SK-N-SH (cell line): ENCODE data around the gene DMRTA2. TPM values are rescaled to one million over a fixed set of nuclear protein-coding genes. Genes with fewer than 3 reads are reported as not detected.

Experiments
- RFX5 ChIP-seq: IDR thresholded peaks from 2 replicates; pipeline ENCODE4 v1.6.1; 2012; ENCODE audit warnings: mild to moderate bottlenecking, improper control_type of control experiment, low read length
- TAF1 ChIP-seq: IDR thresholded peaks from 2 replicates; pipeline ENCODE4 v1.6.1; 2012; ENCODE audit warnings: low read depth, mild to moderate bottlenecking, low read length, moderate library complexity, borderline replicate concordance
- polyA plus RNA-seq, 3 experiments: library from polyadenylated mRNA; depleted of rRNA; stranded (reverse); fragments of >200 nt; gene quantifications; 2 replicates each; pipeline ENCODE4 v1.2.3, GENCODE V29; 2012

The DMRTA2 gene
- polyA plus RNA-seq, 1 of the 3 experiments (the other 2 are of a cell fraction): 0.02 TPM

DNA sequence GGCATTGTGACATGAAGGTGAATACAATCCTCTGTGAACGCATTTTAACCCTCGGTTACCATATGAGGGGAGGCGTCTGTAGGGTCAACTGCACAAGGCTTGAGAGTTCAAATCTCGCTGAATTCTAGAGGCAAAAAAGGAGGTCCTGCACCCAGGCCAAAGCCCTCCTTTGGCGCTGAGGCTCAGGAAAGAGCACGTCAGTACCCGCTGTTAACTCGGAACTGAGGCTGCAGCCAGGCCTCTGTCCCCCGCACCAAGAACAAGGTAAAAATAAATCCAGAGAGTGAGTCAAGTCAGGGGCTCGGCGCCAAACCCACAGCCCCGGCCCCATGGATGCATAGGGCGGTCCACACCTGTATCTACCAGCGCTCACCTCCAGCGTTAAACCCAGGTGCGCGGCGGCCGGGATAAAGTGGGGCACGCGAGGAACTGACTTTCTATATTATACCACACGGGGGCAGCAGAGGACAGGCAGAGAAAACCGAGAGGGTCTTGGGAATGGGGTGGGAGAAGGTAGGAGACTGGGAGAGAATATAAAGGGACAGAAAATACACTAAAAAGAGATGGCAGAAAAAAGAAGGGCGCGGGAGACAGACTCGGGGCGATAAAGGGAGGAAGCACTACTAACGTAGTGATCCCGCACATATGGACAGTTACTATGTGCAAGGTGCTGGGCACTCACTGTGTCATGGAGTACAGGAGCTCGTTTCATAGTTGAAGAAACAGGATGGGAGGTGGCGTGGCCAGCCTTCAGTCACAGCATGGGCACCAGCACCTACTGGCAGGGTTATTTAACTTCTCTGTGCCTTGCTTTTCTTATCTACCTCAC, 54.9 kb downstream of the DMRTA2 start (continued):
- TF ChIP-seq RFX5 (no peak), TAF1 (no peak)
